K562 (cell line): ENCODE measurements around the gene SGSM2. TPM values are rescaled to one million over a fixed set of nuclear protein-coding genes. Genes with fewer than 3 reads are reported as not detected.

Experiments used
- ATAC-seq: fragments of 200-7000 bp; cut with Tn5 transposase; 3 replicates; pipeline ENCODE4 v1.9.1; 2020; ENCODE audit warnings: moderate library complexity
- BruUV-seq: library from RNA; stranded (reverse); fragments of 400-500 nt; replicated peaks from 2 replicates; lab custom pipeline; 2021; lab: Mats Ljungman, UMichigan
- CTCF ChIA-PET: fragments of 300-600 bp; formaldehyde crosslinking; extraction: SDS; loops from one replicate; lab custom pipeline; 2021; ENCODE audit warnings: low intra/inter-chr PET ratio; lab: Yijun Ruan, JAX
- POLR2A ChIA-PET: fragments of 300-600, 350-650 bp; sonication (Branson Sonifier 250); formaldehyde crosslinking; extraction: SDS; loops from one replicate; lab custom pipeline; 2021; ENCODE audit warnings: antibody characterized with exemption, inconsistent platforms; lab: Yijun Ruan, JAX
- DNase-seq, 4 experiments: peaks; one replicate each; pipeline versions ENCODE4 v3.0.0 to v3.0.0-alpha.2; 2011 to 2018; ENCODE audit warnings: low spot score in 3 of 4, mixed read lengths in 3 of 4; ENCODE audit errors: extremely low read depth in 1 of 4
- FAIRE-seq: peaks from 2 replicates; lab custom pipeline; 2011; peaks lifted over from hg19 to GRCh38; lab: Jason Lieb, UNC
- H2AFZ ChIP-seq: 2 replicates; pipeline ENCODE4 v1.6.0; 2011; ENCODE audit warnings: low read depth, low read length, control low read depth, inconsistent platforms
- H3K27ac ChIP-seq: fragments of 200-600 bp; 3 replicates; pipeline ENCODE4 v1.8.0; 2011; ENCODE audit warnings: low read depth, mild to moderate bottlenecking, control low read depth, inconsistent platforms, low read length, moderate library complexity, mixed read lengths; ENCODE audit errors: extremely low read depth
- H3K27me3 ChIP-seq, 2 experiments: fragments of 300-600 bp in 1 of 2; 2 replicates in 1 of 2; 3 replicates in 1 of 2; pipeline versions ENCODE4 v1.6.0 to v1.8.0; 2011; ENCODE audit warnings: inconsistent platforms in 2 of 2, low read length in 2 of 2, mild to moderate bottlenecking in 1 of 2, mixed read lengths in 1 of 2, moderate library complexity in 1 of 2; ENCODE audit not compliant: control insufficient read depth in 2 of 2, insufficient read depth in 2 of 2
- H3K36me3 ChIP-seq: fragments of 300-600 bp; 3 replicates; pipeline ENCODE4 v1.8.0; 2011; ENCODE audit warnings: mild to moderate bottlenecking, low read length, inconsistent platforms; ENCODE audit not compliant: control insufficient read depth, insufficient read depth
- H3K4me1 ChIP-seq, 2 experiments: fragments of 200-600 bp in 1 of 2; replicated peaks in 1 of 2; 2 replicates in 1 of 2; 3 replicates in 1 of 2; pipeline versions ENCODE4 v1.5.1 to v1.8.0; 2011; ENCODE audit warnings: inconsistent platforms in 2 of 2, low read length in 2 of 2, mild to moderate bottlenecking in 1 of 2, mixed read lengths in 1 of 2, moderate library complexity in 1 of 2; ENCODE audit not compliant: control insufficient read depth in 2 of 2, insufficient read depth in 2 of 2
- H3K4me2 ChIP-seq: 2 replicates; pipeline ENCODE4 v1.6.1; 2011; ENCODE audit warnings: low read length, control low read depth, inconsistent platforms, mixed read lengths; ENCODE audit not compliant: insufficient read depth
- H3K4me3 ChIP-seq: fragments of 200-600 bp; sonication (generic), shearing (Covaris generic); 2 replicates; pipeline ENCODE4 v1.5.1; 2016; ENCODE audit warnings: control low read depth, inconsistent platforms
- H3K79me2 ChIP-seq: fragments of 200-600 bp; 3 replicates; pipeline ENCODE4 v1.8.0; 2011; ENCODE audit warnings: low read length, inconsistent platforms; ENCODE audit not compliant: control insufficient read depth, insufficient read depth
- H3K9ac ChIP-seq, 2 experiments: 2 replicates each; pipeline versions ENCODE4 v1.6.0 to v1.6.1; 2011; ENCODE audit warnings: low read depth in 2 of 2, low read length in 2 of 2, control low read depth in 1 of 2, inconsistent platforms in 1 of 2, mild to moderate bottlenecking in 1 of 2, mixed read lengths in 1 of 2; ENCODE audit not compliant: insufficient read depth in 1 of 2
- H3K9me1 ChIP-seq: one replicate; pipeline ENCODE4 v1.6.0; 2011; ENCODE audit warnings: inconsistent platforms, mild to moderate bottlenecking, low read length, moderate library complexity; ENCODE audit not compliant: control insufficient read depth, insufficient read depth
- H3K9me3 ChIP-seq: replicated peaks from 2 replicates; pipeline ENCODE4 v1.5.1; 2011; ENCODE audit warnings: low read depth, low read length, inconsistent platforms; ENCODE audit not compliant: control insufficient read depth, insufficient read depth
- H4K20me1 ChIP-seq: replicated peaks from 2 replicates; pipeline ENCODE4 v1.6.1; 2011; ENCODE audit warnings: low read length, inconsistent platforms, mixed read lengths; ENCODE audit not compliant: control insufficient read depth, insufficient read depth
- GMEB1 ChIP-seq: fragments of 250-450 bp; sonication (Bioruptor Pico); IDR thresholded peaks from 2 replicates; pipeline ENCODE4 v1.4.0; 2020; ENCODE audit warnings: mild to moderate bottlenecking
- HMGN3 ChIP-seq: IDR thresholded peaks from 2 replicates; pipeline ENCODE4 v1.6.1; 2011; ENCODE audit warnings: borderline replicate concordance, low read depth, mild to moderate bottlenecking, mixed read lengths, low read length; ENCODE audit not compliant: insufficient read length; ENCODE audit errors: extremely low read depth
- RBFOX2 ChIP-seq: fragments of 200-400 bp; formaldehyde crosslinking; IDR thresholded peaks from 2 replicates; pipeline ENCODE4 v1.6.1; 2017; ENCODE audit warnings: low read depth, mild to moderate bottlenecking, low read length, moderate library complexity
- RBM25 ChIP-seq: fragments of 200-400 bp; formaldehyde crosslinking; IDR thresholded peaks from 2 replicates; pipeline ENCODE4 v1.6.1; 2018; ENCODE audit warnings: low read length, low read depth, moderate library complexity; ENCODE audit not compliant: severe bottlenecking
- ZNF395 ChIP-seq: fragments of 200-800 bp; sonication (Bioruptor generic); IDR thresholded peaks from 2 replicates; pipeline ENCODE4 v1.6.1; 2017; ENCODE audit warnings: missing genetic modification characterization, missing compliant biosample characterization
- ZNF778 ChIP-seq: fragments of 450-650 bp; formaldehyde crosslinking; IDR thresholded peaks from 2 replicates; pipeline ENCODE4 v1.4.0; 2020; ENCODE audit warnings: mild to moderate bottlenecking, moderate library complexity
- WGBS: fragments of 100-300 bp; shearing (Covaris generic); methylation state at CpG from one replicate; pipeline ENCODE4 v1.1.6; 2016; ENCODE audit warnings: low coverage, mixed read lengths; ENCODE audit not compliant: insufficient coverage; ENCODE audit errors: missing lambda C conversion rate; 5-methylcytosine and 5-hydroxymethylcytosine counted together
- in situ Hi-C: fragments of 300-500 bp; cut with MboI; formaldehyde crosslinking; loops from 4 replicates; pipeline ENCODE4 v1.15.0; 2018; ENCODE audit warnings: inconsistent platforms, mixed read lengths
- intact Hi-C: fragments of 100-400 bp; cut with micrococcal nuclease; formaldehyde crosslinking; loops from 2 replicates; pipeline ENCODE4 v1.14.2; 2022
- polyA plus RNA-seq, 8 experiments: library from polyadenylated mRNA; depleted of rRNA in 4 of 8; stranded (reverse) in 5 of 8; unstranded in 3 of 8; fragments of >200 nt; fragmentation: Nextera tagmentation in 2 of 8; fragmentation: Illumina TruSeq in 1 of 8; extraction: Ambion mirVana in 2 of 8; extraction: Trizol in 1 of 8; gene quantifications; 2 replicates each; pipeline versions ENCODE4 v1.2.1 to v1.2.3, GENCODE V29; 2011 to 2014; ENCODE audit warnings: inconsistent platforms in 1 of 8, missing spikeins in 1 of 8
- total RNA-seq, 7 experiments: library from RNA; depleted of rRNA in 6 of 7; stranded (reverse); fragments of >200 nt in 6 of 7; fragmentation: Illumina TruSeq in 2 of 7; extraction: Trizol in 2 of 7; gene quantifications; 2 replicates each; pipeline versions ENCODE4 v1.2.1 to v1.2.3, GENCODE V29; 2011 to 2021; ENCODE audit warnings: low replicate concordance in 1 of 7

The SGSM2 gene
- total and polyA plus RNA-seq, 9 of the 15 experiments (the other 6 are each of a cell fraction or from before 2014, with no cell fraction given): 0.20 to 26.3 (median 14.8) TPM

GRCh38 chr17:2401426-2402221, 64.3 kb downstream of the SGSM2 start:
- Histone ChIP-seq H2AFZ (peak overlapping the region; percentile 90), H3K79me2 (peaks cover 33% of the 10 kb centered on the region), H3K27ac (peak overlapping the region; percentile 100), H3K4me3 (peak overlapping the region; percentile 91), H3K4me1 (peaks cover 22 to 53% of the 10 kb centered on the region in 2 experiments), H3K9ac (peak overlapping the region; percentile 93), H3K9me1 (peaks cover 3% of the 10 kb centered on the region), H3K36me3 (no peaks in the 10 kb centered on the region), H3K4me2 (peak overlapping the region; percentile 95), H3K9me3 (no peaks in the 10 kb centered on the region), H3K27me3 (no peaks in the 10 kb centered on the region), H4K20me1 (no peaks in the 10 kb centered on the region)
- intact Hi-C loops (loop anchor here (1.0 kb wide), 1 partner anchor 9 kb away; no protein-coding TSS in a partner anchor), in situ Hi-C loops (no loop called here)
- BruUV-seq: no TSS peak
- CTCF ChIA-PET: no interaction called here
- under 1% methylated on average over 30 of the region's 72 CpGs for WGBS
- FAIRE-seq: peak; percentile 94
- POLR2A ChIA-PET: interaction anchor here (0.6 to 1.4 kb wide), 5 partner anchors 8 to 361 kb away, joined by 3 to 7 read pairs (median 3); no protein-coding TSS in a partner anchor
- ATAC-seq: peak; percentile 67
- DNase-seq: peak; percentile 81 to 98 (median 86)
- TF ChIP-seq HMGN3 (peak; percentile 73), RBFOX2 (peak; percentile 55), ZNF395 (peak; percentile 67; the same call in 1 of the 2 replicates), ZNF778 (no peak), RBM25 (peak; percentile 47), GMEB1 (peak; percentile 72)
